Retinal pigment epithelial cell (primary cell): ENCODE measurements around the gene HMGA1.

ENCODE experiments used
- DNase-seq: peaks from one replicate; pipeline ENCODE4 v3.0.0-alpha.2; 2010; ENCODE audit warnings: low read depth
- H3K4me3 ChIP-seq: 2 replicates; pipeline ENCODE4 v1.5.1; 2011; ENCODE audit warnings: mild to moderate bottlenecking, low read length, control low read depth, moderate library complexity
- CTCF ChIP-seq: conservative IDR thresholded peaks from 2 replicates; pipeline ENCODE4 v1.5.1; 2011; ENCODE audit warnings: low read depth, low read length, control low read depth, inconsistent platforms

The HMGA1 gene

GRCh38 chr6:34230653-34231371 lies 5.9 kb upstream of the HMGA1 start:
- H3K4me3 ChIP-seq, result no peak overlapping the region
- no peak for DNase-seq
- TF ChIP-seq CTCF, result no peak

- TF ChIP-seq CTCF, result no peak
- no peak for DNase-seq
These were observed 4.9 kb upstream of the HMGA1 start for GRCh38 chr6:34231566-34232336.

GRCh38 chr6:34232901-34233300 lies 3.8 kb upstream of the HMGA1 start:
- TF ChIP-seq CTCF, result no peak
- H3K4me3 ChIP-seq, result no peak overlapping the region
- no peak for DNase-seq

More at GRCh38 chr6:34231566-34232336, 4.9 kb upstream of the HMGA1 start:
- H3K4me3 ChIP-seq, result no peak overlapping the region

GRCh38 chr6:34233867-34234266 lies 2.8 kb upstream of the HMGA1 start:
- H3K4me3 ChIP-seq, result no peak overlapping the region
- no peak for TF ChIP-seq CTCF
- no peak for DNase-seq

GRCh38 chr6:34234667-34235306 lies 1.9 kb upstream of the HMGA1 start:
- no peak for TF ChIP-seq CTCF
- no peak for DNase-seq

GRCh38 chr6:34235307-34236130 lies 1.2 kb upstream of the HMGA1 start:
- peak overlapping the region; percentile 66 for H3K4me3 ChIP-seq
- no peak for TF ChIP-seq CTCF
- DNase-seq, result peak; percentile 84

More at GRCh38 chr6:34234667-34235306, 1.9 kb upstream of the HMGA1 start:
- H3K4me3 ChIP-seq, result no peak overlapping the region
